Stomach (tissue), 4 donors: ENCODE data around the gene NKAIN2.

Experiments
- EP300 ChIP-seq: sonication (generic); formaldehyde crosslinking; IDR thresholded peaks from one replicate; pipeline ENCODE4 v1.6.1; 2017; ENCODE audit warnings: antibody characterized with exemption
- POLR2A ChIP-seq, 4 donors: fragments of 450-650 bp; IDR thresholded peaks; one replicate each; pipeline ENCODE4 v1.6.1; 2016; ENCODE audit warnings: antibody characterized with exemption in 4 of 4, control low read depth in 2 of 4, mild to moderate bottlenecking in 1 of 4, moderate library complexity in 1 of 4
- POLR2AphosphoS5 ChIP-seq, 3 donors: sonication (generic); formaldehyde crosslinking; IDR thresholded peaks; one replicate each; pipeline ENCODE4 v1.6.1; 2016; ENCODE audit warnings: antibody characterized with exemption in 3 of 3
- TF ChIP-seq, protein P1 (sequence below), 7 experiments: fragments of 450-650 bp in 4 of 7; fragments of 200-600 bp in 3 of 7; sonication (generic) in 3 of 7; IDR thresholded peaks; one replicate each; pipeline ENCODE4 v1.5.1; 2016 to 2019; ENCODE audit warnings: antibody characterized with exemption in 7 of 7, control low read depth in 2 of 7, mild to moderate bottlenecking in 1 of 7

DNA sequence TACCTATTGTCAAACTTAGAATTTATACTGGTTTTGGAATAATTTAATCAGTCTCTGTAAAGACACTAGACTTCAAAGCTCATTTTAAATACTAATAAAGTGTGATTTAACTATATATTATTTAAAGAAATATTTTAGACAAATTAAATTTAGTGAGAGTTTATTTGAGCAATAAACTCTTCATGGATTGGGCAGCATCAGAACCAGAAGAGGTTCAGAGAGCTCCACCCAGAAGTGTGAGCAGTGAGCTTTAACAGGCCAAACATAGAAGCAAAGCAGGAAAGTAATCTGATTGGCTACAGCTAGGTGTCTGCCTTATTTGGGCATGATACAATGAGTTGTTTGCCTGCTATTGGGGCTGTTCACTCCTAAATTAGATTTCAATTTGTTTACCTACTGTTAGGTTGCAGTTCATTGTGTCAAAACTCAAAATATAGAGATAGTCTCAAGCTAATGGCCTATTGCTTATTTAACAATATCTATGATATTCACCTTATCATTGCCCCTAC is 803.5 kb downstream of the NKAIN2 start:
- TF ChIP-seq, protein P1, sequence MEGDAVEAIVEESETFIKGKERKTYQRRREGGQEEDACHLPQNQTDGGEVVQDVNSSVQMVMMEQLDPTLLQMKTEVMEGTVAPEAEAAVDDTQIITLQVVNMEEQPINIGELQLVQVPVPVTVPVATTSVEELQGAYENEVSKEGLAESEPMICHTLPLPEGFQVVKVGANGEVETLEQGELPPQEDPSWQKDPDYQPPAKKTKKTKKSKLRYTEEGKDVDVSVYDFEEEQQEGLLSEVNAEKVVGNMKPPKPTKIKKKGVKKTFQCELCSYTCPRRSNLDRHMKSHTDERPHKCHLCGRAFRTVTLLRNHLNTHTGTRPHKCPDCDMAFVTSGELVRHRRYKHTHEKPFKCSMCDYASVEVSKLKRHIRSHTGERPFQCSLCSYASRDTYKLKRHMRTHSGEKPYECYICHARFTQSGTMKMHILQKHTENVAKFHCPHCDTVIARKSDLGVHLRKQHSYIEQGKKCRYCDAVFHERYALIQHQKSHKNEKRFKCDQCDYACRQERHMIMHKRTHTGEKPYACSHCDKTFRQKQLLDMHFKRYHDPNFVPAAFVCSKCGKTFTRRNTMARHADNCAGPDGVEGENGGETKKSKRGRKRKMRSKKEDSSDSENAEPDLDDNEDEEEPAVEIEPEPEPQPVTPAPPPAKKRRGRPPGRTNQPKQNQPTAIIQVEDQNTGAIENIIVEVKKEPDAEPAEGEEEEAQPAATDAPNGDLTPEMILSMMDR (IDR thresholded peaks at IDR 0.05): no peak
- TF ChIP-seq EP300 (no peak), POLR2AphosphoS5 (IDR thresholded peaks at IDR 0.05) (no peak), POLR2A (IDR thresholded peaks at IDR 0.05) (no peak)
